Brain pericyte (primary cell): Measurements from ENCODE around the gene SLC24A3.

Experiments
- DNase-seq: peaks from one replicate; pipeline ENCODE4 v3.0.0-alpha.2; 2012; ENCODE audit warnings: low read depth, low spot score

SLC24A3 gene

DNA sequence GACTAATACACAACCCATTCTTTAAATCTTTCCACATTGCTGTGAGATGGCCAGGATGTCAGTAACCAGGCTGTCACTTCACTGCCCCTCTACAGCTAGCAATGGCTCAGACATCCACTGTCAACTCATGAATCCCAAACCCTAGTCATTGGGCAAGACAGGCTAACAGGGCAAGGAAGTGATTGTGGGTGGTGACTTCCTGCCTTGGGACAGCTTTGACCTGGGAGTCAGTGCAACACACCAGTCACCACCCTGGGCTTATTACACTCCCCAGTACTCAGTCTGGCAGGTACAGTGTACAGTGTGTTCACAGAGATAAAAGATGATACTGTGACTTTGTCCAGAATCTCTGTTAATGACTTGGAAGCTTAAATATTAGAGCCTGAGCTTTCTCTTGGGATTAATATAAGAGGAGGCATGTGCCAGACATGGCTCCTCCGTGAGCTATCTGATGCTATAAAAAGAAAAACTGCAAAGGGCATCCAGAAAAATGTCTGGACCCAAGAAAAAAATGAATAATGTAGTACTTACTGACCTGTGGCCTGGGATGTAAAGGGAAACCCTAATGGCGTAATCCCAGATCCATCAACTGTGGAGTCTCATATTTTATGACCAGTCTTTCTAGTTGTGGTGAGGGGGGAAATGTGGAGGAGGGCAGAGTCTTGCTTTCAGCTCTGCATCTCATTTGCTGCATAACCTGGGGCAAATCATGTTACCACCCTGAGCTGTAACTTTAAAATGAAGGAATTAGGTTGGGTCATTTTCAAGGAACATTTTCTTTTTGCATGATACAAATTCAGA lies 244.4 kb downstream of the SLC24A3 start:
- no peak for DNase-seq

DNA sequence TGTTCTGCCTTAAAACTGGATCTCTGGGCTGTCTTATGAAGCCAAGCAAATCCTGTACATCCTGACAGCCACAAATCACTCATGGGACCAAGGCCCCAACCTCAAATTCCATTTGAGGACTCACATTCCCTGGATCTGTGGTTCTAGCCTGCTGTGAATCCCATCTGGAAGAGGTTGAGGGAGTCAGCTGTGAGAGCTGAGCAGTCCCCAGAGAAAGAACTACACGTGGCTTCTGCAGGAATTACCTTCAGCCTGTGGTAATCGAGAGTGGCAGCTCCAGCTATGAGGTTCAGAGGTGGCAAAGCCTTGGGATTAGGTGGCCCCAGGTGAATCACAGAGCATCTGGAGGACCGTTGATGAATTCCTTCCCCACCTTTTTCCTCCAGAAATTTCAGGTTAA lies 245.2 kb downstream of the SLC24A3 start:
- DNase-seq = no peak

- no peak for DNase-seq
Observed at GRCh38 chr20:19460386-19460785, 247.9 kb downstream of the SLC24A3 start.

- DNase-seq = no peak
Observed at GRCh38 chr20:19462491-19462890, 250.0 kb downstream of the SLC24A3 start.

DNA sequence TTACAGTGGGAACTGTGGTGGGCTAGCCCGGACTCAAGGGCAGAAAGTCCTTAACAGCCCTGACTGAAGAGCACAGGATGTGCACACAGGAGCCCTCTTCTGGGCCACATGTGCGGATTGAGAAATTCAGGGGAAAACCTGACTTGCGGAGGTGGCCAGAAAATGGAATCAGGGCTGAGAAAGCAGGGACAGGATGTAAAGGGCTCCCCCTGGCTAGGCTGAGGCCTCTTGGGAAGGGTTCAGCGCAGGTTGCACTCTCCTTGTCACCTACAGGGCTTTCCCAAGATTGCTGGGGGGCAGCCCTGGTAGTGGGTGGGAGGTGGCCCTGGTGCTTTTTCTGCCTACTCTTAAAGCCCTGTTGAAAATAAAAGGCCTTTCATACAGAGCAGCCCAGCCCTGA lies 251.2 kb downstream of the SLC24A3 start:
- DNase-seq = no peak

GRCh38 chr20:19465536-19465935 lies 253.1 kb downstream of the SLC24A3 start:
- no peak for DNase-seq

- no peak for DNase-seq
Observed at GRCh38 chr20:19466206-19466928, 253.9 kb downstream of the SLC24A3 start.

DNA sequence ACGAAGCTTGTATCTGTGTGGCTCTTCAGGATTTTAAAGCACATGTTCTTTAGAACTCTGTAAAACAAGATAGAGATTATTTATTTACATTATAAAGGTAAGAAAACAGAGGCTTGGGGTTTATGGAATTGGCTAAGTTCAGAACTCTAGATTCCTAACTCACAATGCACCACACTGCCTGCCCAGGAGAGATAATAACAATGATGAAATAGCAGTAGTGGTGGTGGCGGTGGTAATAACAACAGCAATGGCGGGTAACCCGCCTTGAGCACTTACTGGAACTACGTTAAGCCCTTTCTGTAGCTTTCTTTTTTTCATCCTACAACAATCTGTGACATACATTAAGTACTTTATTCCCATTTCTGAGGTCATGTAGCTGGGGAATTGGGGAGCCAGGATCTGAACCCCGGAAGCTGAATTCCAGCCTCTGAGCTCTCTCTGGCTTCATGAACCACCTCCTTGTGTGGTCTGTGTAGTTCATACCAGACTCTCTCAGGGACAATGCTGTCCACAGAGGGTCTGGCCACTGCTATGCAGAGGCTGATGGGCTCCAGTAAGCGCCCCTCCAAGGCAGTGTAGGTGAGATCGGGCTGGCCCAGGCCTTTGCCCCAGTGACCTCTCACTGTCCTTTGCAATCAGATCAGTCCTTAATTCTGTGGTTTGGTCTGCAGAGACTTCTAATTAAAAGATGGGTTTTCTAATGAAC lies 260.9 kb downstream of the SLC24A3 start:
- no peak for DNase-seq

DNA sequence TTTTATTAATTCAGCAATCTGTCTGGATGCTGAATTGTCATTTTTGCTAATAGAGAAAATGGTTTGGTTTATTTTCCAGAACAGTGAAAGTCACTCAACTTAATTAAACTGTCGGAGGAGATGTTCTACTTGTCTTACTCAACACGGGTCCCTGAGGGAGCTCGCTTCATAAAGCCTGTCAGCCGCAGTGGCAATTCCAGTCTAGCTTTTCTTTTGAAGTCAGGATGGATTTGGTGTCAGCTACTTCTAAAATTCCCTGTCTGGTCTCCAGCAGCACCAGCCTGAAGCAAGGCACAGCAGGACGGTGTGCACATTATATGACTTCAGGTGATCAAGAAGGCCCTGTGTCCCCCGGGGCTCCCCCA lies 261.5 kb downstream of the SLC24A3 start:
- DNase-seq = no peak

DNA sequence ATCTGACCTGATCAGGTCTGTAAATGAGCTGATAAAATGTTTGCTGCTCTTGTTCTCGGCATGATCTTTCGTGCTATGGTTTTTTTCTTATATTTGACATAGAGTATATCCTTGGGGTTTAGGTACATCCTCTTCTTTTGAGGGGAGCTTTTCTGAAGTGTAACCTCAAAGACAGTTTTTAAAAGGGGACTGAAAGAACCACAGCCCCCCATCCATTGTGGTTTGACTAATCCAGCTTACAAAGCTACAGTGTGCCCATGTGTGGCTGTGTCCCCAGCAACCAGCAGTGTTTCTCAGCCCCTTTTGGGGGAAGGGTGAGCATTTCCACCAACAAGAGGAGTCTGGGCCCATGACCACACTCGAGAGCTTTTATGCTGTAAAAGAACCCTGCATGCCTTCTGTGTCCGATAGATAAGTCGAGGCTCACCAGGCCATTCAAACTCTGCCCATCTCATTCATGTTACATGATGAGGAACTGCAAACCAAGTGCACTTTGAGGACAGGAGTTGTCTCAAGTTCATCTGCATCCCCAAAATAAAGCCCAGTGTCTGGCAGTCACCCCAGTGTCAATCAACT lies 266.0 kb downstream of the SLC24A3 start:
- no peak for DNase-seq

DNA sequence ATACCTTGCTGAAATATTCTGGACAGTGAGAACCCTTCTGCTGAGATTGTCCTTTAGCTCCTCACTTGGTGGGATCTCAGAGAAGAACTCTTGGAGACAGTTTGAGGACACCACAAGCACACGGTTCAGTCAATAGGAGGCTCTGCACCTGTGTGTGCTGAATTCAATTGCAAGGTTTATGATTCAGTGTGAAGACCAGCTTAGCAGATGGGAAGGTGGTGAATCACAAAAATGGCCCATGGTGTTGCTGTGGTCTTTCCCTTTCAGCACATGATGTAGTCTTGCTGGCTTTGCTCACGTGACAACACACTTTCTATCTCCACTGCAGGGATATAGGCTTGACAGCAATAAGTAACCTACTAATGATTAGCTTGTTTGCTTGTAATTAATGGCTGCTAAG lies 270.3 kb downstream of the SLC24A3 start:
- no peak for DNase-seq

- no peak for DNase-seq
Observed at GRCh38 chr20:19483309-19483708, 270.9 kb downstream of the SLC24A3 start.

GRCh38 chr20:19486446-19486845 lies 274.0 kb downstream of the SLC24A3 start:
- no peak for DNase-seq

DNA sequence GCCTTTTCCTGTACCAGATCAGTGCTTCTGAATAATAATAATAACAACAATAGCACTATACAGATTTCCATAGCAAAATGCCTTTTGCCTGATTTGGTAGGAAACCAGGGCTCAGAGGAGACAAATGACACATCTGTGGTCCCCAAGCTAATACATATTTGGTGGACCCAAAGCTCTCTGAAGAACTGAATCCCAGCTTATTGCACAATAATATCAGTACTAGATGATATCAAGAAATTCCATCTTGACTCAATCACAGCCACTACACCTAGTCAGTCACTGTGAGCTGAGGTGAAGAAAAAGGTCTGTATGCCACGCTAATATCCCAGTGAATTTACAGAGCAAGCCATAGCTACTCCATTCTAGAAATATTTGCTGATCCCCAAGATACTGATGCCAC lies 275.0 kb downstream of the SLC24A3 start:
- no peak for DNase-seq

DNA sequence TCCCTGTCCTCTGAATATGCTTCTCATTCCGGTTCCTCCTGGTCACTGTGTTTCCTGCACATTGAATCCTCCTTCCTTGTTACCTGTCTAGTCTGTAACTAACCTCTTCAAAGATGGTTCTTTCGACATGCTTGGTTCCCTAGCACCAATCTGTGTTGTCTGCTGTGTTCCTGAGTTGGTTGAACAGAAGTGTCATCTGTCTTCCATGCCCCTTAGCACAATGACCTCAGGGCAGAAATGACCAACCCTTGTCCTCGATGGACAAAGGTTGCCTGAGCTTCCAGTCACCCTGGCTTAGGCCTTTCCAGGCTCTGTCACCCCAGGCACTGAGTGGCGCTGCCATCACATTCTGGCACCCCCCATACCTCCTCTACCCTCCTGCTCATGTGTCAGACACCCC lies 278.8 kb downstream of the SLC24A3 start:
- DNase-seq = no peak

DNA sequence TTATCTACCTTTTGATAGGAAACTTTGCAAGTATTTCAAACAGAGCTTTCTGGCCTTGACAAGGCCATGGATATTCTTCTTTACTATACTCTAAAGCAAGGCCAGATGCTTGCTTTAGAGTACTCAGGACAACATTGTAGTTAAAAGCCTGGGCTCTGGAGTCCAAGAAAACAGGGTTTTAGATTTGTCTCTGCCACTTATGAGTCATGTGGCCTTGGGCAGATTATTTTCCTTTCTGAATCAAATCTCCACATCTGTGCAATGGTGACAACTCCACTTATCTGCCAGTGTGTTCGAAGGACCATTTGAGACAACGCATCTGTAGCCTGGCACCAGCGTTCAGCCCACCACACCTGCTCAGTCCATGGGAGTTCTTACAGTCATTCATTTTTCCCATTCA lies 279.7 kb downstream of the SLC24A3 start:
- DNase-seq = no peak

DNA sequence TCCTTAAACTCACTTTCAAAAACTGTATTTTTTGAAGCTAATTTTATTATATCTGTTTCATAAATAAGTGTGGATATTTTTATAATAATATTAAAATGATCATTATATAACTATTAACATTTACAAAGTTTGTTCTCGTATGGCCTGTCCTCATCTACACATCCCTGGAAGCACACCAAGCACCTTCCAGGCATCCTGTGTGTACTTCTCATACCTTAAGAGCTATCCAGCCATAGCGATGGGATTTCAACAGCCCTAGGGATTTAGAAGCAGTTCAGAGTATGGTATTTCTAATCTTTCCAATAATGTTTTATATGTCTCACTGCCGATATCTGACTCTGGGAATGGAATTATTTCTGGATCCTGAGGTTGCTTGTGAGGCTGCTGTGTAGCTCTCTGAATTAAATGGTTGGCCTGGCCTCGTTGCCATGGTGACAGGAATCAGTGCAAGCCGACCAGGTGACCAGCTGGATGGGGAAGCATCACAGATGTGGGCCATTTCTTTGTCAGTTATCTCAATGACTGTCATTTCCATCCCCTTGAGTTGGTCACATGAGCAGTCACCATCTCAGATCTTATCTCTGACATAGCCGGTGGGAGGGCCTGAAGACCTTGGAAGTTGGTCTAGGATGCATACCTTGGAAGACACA lies 280.4 kb downstream of the SLC24A3 start:
- no peak for DNase-seq

- no peak for DNase-seq
Observed at GRCh38 chr20:19493794-19494495, 281.5 kb downstream of the SLC24A3 start.

DNA sequence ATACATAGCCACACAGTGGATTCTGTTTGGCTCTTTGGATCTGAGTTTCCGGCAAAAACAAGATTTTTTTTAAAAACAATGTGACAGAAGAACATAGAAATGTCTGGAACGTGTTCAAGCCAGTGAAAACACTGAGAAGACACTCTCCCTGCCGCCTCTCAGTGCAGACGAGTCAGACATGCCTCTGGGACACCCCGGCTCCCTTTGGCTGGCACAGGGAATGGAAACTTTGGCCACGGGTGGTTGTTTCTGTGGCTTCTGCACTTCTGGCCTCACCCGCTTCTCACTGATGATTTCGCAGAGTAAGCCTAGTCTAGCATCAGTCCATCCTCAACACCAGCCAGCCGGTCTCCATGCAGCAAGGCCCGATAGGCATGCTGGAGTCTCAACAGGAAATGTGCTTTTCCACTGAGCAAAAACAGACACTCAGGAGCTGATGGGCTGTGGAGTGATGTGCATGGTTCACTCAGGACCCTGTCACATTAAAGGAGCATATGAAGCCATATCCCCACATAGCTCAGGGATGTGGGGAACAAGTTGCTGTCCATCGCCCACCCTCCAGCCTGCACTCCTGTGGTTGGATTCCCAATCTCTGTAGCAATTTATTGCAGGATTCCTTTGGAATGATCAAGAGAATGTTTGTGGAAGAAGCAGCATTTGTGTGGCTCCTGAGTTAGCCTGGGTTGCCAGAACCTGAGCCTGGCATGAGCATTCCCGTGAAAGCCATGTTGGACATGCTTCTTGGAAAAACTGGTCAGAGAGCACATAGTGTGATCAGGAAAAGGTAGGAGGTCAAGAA lies 283.7 kb downstream of the SLC24A3 start:
- no peak for DNase-seq

GRCh38 chr20:19497064-19497463 lies 284.6 kb downstream of the SLC24A3 start:
- no peak for DNase-seq
